HG02678 (cell line): ENCODE measurements around the gene SIDT1.

Source experiments
- ATAC-seq: cut with Tn5 transposase; IDR thresholded peaks from one replicate; pipeline ENCODE4 v1.9.1; 2021; ENCODE audit warnings: mild to moderate bottlenecking, moderate library complexity; ENCODE audit not compliant: unreplicated experiment

The SIDT1 gene

DNA sequence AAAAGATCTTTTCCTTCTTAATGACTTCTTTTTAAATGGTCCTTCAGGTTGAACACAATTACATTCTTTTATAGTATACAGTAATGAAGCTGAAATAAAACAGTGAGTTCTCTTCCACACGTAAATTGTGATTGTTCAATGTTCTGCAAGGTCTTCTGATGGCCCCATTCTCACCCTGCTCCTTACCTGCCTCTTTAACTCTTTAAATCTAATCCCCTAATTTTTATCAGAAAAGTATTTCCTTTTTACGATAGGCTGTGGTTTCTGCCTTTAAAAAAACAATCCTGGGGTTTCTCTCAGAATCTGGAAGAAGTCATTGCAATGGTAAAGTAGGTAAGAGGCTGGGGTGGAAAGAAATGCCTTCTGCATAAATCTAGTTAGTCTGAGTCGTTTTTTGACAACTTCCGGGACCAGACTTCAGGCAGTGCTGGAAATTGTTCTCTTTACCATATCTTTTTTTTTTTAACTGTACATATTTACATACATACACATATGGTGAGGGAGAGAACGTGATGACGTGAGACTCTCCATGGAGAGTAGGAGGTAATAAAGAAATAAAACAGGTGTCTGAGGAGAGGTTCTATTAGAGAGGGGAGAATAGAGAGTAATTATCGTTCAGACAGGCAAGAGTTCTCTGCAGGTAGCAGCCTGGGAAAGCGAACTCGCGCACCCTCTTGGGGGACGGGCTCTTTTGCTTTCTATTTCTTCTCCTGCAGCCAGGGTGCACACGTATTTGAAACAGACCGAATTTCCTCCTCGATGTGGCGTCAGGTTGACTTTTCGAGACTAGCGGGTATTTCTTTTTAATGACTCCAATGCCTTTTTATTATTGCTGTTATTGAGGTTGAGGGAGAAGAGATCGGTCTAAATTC lies at the start of gene SIDT1:
Gene SIDT1 (plus strand): TSS at position 730 of the 872 bp plus-strand sequence. CDS start 467 bp downstream, outside the sequence.
- ATAC-seq = peak; percentile 71

DNA sequence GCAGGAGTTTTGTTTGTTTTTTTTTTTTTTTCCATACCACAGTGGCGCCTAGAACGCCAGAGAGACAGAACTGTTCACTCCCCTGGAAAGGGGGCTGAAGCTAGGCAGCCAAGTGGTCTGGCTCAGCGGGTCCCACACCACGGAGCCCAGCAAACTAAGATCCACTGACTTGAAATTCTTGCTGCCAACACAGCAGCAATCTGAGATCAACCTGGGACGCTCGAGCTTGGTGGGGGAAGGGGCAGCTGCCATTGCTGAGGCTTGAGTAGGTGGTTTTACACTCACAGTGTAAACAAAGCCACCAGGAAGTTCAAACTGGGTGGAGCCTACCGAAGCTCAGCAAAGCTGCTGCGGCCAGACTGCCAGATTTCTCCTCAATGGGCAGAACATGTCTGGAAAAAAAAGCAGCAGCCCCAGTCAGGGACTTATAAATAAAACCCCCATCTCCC lies 47.2 kb upstream of the SIDT1 start:
- ATAC-seq = no peak

DNA sequence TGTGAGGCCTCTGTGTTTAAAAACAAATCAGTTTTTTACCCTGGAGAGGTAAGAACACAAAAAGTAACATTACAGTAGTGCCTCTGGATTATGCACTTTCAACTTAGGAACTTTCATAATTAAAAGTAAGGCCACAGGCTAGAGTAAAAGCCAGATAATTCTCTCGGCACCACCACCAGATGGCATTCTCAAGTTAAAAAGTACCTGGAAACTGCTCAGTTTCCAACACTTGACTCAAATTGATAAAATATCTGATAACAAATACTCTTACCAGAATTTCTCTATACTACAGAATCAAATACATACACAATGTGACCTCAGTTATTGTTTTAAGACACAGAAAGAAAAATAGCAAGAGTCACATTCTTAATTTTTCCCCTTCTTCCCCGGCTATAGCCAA lies 37.3 kb upstream of the SIDT1 start:
- peak; percentile 57 for ATAC-seq

DNA sequence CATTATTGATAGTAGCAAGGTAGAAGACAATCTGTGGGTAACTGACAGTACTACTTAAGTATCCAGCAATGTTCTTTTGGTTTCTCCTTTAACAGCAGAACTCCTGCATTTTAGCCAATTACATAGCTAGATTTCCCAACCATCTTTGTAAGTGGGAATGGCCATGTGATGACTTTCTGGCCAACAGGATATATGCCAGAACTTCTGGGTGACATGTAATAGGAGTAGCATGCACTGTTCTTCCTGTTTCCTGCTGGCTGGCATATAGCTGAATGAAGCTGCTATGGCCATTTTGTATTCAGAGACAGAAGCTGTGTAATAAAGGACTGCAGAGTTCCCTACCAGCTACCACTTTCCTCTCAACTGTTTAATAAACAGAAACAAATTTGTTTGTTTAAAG lies 35.4 kb upstream of the SIDT1 start:
- ATAC-seq = no peak

DNA sequence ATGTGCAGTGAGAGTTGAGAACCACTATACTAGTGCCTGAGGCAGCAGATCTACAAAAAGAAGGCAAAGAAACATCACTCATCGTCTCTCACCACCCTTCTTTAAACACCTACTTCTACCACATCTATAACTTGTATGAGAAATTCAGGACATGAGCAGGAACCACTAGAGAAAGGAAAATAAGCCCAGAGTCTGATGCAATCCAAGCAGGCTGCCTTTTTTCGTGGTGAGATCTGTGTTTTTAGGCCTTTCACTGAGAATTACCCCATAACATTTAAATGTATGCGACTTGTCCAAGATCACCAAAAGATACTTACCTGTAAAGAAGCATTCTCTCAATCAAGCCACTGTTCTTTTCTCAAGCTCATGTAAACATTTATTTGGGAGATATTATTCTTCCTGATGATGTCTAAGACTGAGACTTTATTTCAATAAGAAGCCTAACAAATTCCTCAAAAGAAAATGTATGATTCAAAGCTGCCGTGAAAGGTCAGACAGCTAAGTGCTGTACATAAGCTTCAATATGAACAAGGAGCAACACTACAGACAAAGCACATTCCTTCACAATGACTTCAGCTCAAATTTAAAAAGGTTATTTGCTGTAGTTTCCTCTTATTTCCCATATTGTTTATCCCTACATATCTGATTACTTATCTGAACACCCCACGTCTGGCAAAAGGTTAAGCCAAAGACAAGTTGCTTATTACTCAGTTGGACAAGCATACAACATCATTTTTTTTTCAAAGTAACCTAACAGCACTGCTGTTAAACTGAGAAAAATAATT lies 33.9 kb upstream of the SIDT1 start:
- ATAC-seq = no peak

DNA sequence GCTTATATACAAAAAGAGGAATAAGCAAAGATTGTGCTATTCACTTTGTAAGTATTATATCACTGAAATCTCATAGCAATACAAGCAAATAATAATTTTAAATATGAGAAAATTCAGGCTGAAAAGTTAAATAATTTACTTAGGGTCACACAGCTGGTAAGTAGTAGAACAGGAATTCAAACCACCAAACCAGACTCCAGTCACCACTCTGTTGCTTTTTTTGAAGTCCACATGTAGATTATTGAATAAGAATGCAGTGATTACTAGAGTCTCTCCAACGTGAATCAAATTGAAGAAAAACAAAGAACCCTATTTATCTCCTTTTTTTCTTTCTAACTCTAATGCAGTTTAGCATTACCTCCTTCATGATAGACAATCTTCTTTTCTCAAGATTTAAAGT lies 33.3 kb upstream of the SIDT1 start:
- no peak for ATAC-seq

DNA sequence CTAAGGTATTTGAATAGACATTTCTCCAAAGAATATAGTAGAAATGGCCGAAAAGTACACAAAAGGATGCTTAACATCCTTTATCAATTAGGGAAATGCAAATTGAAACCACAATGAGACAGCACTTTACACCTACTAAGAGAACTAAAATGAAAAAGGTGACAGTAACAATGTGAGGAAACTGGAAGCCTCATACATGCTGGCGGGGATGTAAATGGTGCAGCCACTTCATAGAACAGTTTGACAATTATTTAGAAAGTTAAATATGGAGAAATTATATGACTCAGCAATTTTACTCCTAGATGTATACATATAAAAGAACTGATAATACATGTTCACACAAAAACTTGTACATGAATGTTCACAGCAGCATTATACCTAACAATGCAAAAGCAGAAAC lies 30.8 kb upstream of the SIDT1 start:
- no peak for ATAC-seq

GRCh38 chr3:113505867-113506266 lies 26.5 kb upstream of the SIDT1 start:
- ATAC-seq = no peak

- ATAC-seq = no peak
Observed at GRCh38 chr3:113507501-113508067, 24.8 kb upstream of the SIDT1 start.

- ATAC-seq = no peak
Observed at GRCh38 chr3:113508966-113509365, 23.4 kb upstream of the SIDT1 start.

- ATAC-seq = no peak
Observed at GRCh38 chr3:113514265-113514769, 18.0 kb upstream of the SIDT1 start.

GRCh38 chr3:113516115-113516505 lies 16.2 kb upstream of the SIDT1 start:
- ATAC-seq = no peak

DNA sequence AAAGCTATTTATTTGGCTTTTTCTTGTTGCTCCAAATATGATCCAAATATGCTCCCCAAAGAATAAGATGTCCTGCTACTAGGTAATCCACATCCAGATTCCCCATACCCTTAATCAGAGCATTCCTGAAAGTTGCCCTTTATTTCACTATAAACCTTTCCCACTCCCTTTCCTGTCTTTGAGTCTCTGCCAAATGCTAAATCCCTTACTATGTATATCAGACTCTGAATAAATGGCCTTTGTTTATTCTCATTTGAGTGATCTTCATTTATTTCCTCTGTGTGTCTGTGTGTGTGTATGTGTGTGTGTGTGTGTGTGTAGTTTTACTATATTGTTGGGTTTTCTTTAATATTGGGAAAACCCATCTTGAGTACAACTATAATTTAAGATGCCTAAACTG lies 10.4 kb upstream of the SIDT1 start:
- no peak for ATAC-seq

GRCh38 chr3:113523241-113523640 lies 9.1 kb upstream of the SIDT1 start:
- no peak for ATAC-seq

- peak; percentile 46 for ATAC-seq
Observed at GRCh38 chr3:113532698-113533533, 561 bp downstream of the SIDT1 start.

- ATAC-seq = peak; percentile 24
Observed at GRCh38 chr3:113533534-113533892, 1.2 kb downstream of the SIDT1 start.

- no peak for ATAC-seq
Observed at GRCh38 chr3:113534365-113534764, 2.0 kb downstream of the SIDT1 start.

DNA sequence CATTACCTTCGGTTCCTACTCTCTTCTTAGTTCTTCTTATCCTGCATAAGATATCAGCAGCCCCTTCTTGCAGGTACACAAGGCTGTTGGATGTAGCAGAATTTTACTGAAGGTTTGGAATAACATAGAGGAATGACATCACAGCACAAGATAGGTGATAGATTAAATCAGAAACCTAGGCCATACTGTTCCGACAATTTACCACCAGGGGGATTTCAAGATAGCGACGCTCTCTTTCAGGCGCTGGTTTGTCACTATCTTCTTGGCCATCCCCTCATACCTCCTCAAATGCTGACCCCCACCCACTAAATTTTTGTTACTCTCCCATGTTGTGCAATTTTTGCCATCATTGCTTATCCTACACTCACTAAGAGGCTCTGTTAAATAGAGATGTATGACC lies 3.5 kb downstream of the SIDT1 start:
- ATAC-seq = no peak

GRCh38 chr3:113536627-113537101 lies 4.3 kb downstream of the SIDT1 start:
- ATAC-seq = no peak

- no peak for ATAC-seq
Observed at GRCh38 chr3:113537155-113537554, 4.8 kb downstream of the SIDT1 start.
